ENCODE data around the gene GPSM3. TPM values are rescaled to one million over a fixed set of nuclear protein-coding genes. Genes with fewer than 3 reads are reported as not detected.

Gene GPSM3
- 185 and 199 TPM in 2 replicates for total RNA-seq

GRCh38 chr6:32192608-32193039, at the start of gene GPSM3:
GPSM3 (minus strand) TSS chr6:32192643; CDS start chr6:32192513, 130 bp downstream.
- ATAC-seq (ENCODE audit: low read depth): no peak
- no peaks in the 10 kb centered on the region for H3K9me3 Mint-ChIP-seq
- peak; percentile 59 for DNase-seq
- intact Hi-C loops (cut with micrococcal nuclease): loop anchor here (5.0 to 10.0 kb wide), 2 partner anchors 648 to 750 kb away; partner anchors contain the start of genes ATP6V1G2, DDX39B, HLA-DMB and NFKBIL1
- POLR2A ChIA-PET: interaction anchor here (0.5 to 5.2 kb wide), 21 partner anchors 10 to 1125 kb away, joined by 3 to 102 read pairs (median 4); partner anchors contain the start of genes AGPAT1, ATF6B, DDX39B and DXO
- no peak for TF ChIP-seq CTCF (IDR thresholded peaks at IDR 0.05)
- CTCF ChIA-PET: interaction anchor here (0.8 to 1.0 kb wide), 4 partner anchors 38 to 661 kb away, joined by 3 to 5 read pairs (median 4); partner anchors contain the start of genes PSMB9 and TAP1
- peaks cover 80% of the 10 kb centered on the region for H3K4me1 Mint-ChIP-seq
- no peaks in the 10 kb centered on the region for H3K27me3 Mint-ChIP-seq
- peak within 1 kb of the TSS; percentile 96 for H3K27ac Mint-ChIP-seq
- H3K4me3 Mint-ChIP-seq: peak within 1 kb of the TSS; percentile 91
- H3K36me3 Mint-ChIP-seq (ENCODE audit: low read depth): peaks cover 47% of the 10 kb centered on the region

- H3K4me3 Mint-ChIP-seq: no peak overlapping the region
- ChIA-PET CTCF (no interaction called here), POLR2A (no interaction called here)
- ATAC-seq (ENCODE audit: low read depth): no peak
- H3K4me1 Mint-ChIP-seq: peaks cover 8% of the 10 kb centered on the region
- no peaks in the 10 kb centered on the region for H3K9me3 Mint-ChIP-seq
- no peak for DNase-seq
- intact Hi-C loops (cut with micrococcal nuclease): loop anchor here (10.0 kb wide), 1 partner anchor 624 kb away; no protein-coding TSS in a partner anchor
- TF ChIP-seq CTCF (IDR thresholded peaks at IDR 0.05): no peak
- no peaks in the 10 kb centered on the region for H3K36me3 Mint-ChIP-seq (ENCODE audit: low read depth)
- H3K27me3 Mint-ChIP-seq: no peaks in the 10 kb centered on the region
- no peak overlapping the region for H3K27ac Mint-ChIP-seq
Observed at GRCh38 chr6:32240686-32241085, 48.2 kb upstream of the GPSM3 start.

GRCh38 chr6:32239462-32239861, 47.0 kb upstream of the GPSM3 start:
- H3K27ac Mint-ChIP-seq: no peak overlapping the region
- no peaks in the 10 kb centered on the region for H3K9me3 Mint-ChIP-seq
- DNase-seq: no peak
- H3K4me3 Mint-ChIP-seq: no peak overlapping the region
- H3K27me3 Mint-ChIP-seq: peaks cover 3% of the 10 kb centered on the region
- intact Hi-C loops (cut with micrococcal nuclease): no loop called here
- no peak for TF ChIP-seq CTCF (IDR thresholded peaks at IDR 0.05)
- no peak for ATAC-seq (ENCODE audit: low read depth)
- H3K4me1 Mint-ChIP-seq: no peaks in the 10 kb centered on the region
- H3K36me3 Mint-ChIP-seq (ENCODE audit: low read depth): no peaks in the 10 kb centered on the region
- CTCF ChIA-PET: no interaction called here
- POLR2A ChIA-PET: no interaction called here

GRCh38 chr6:32234934-32235333, 42.5 kb upstream of the GPSM3 start:
- POLR2A ChIA-PET: interaction anchor here (0.6 kb wide), 1 partner anchor 114 kb away, joined by 5 read pairs; no protein-coding TSS in a partner anchor
- ATAC-seq (ENCODE audit: low read depth) (no peak), DNase-seq (no peak)
- Mint-ChIP-seq H3K4me1 (no peaks in the 10 kb centered on the region), H3K27me3 (peaks cover 3% of the 10 kb centered on the region), H3K27ac (no peak overlapping the region), H3K4me3 (no peak overlapping the region), H3K9me3 (no peaks in the 10 kb centered on the region), H3K36me3 (ENCODE audit: low read depth) (no peaks in the 10 kb centered on the region)
- CTCF ChIA-PET: no interaction called here
- intact Hi-C loops (cut with micrococcal nuclease): no loop called here
- no peak for TF ChIP-seq CTCF (IDR thresholded peaks at IDR 0.05)

- H3K27ac Mint-ChIP-seq: peak overlapping the region; percentile 76
- H3K36me3 Mint-ChIP-seq (ENCODE audit: low read depth): no peaks in the 10 kb centered on the region
- peaks cover 71% of the 10 kb centered on the region for H3K4me1 Mint-ChIP-seq
- no peak overlapping the region for H3K4me3 Mint-ChIP-seq
- CTCF ChIA-PET: interaction anchor here (1.1 kb wide), 1 partner anchor 28 kb away, joined by 3 read pairs; no protein-coding TSS in a partner anchor
- intact Hi-C loops (cut with micrococcal nuclease): no loop called here
- no peaks in the 10 kb centered on the region for H3K9me3 Mint-ChIP-seq
- H3K27me3 Mint-ChIP-seq: no peaks in the 10 kb centered on the region
- DNase-seq (no peak), ATAC-seq (ENCODE audit: low read depth) (peak; percentile 57)
- POLR2A ChIA-PET: interaction anchor here (0.8 to 1.8 kb wide), 8 partner anchors 29 to 101 kb away, joined by 3 to 11 read pairs (median 5); partner anchors contain the start of genes FKBPL, GPSM3 and PBX2
- TF ChIP-seq CTCF (IDR thresholded peaks at IDR 0.05): no peak
Observed at GRCh38 chr6:32226434-32226833, 34.0 kb upstream of the GPSM3 start.

Data from activated B cell treated with CpG ODN at 0.5 μM for 24 hours (primary cell).